ENCODE data around the gene FCER1G. TPM values are rescaled to one million over a fixed set of nuclear protein-coding genes. Genes with fewer than 3 reads are reported as not detected.

FCER1G gene
- total and polyA plus RNA-seq, 9 donors = 7.1 to 270 (median 28.9) TPM

DNA sequence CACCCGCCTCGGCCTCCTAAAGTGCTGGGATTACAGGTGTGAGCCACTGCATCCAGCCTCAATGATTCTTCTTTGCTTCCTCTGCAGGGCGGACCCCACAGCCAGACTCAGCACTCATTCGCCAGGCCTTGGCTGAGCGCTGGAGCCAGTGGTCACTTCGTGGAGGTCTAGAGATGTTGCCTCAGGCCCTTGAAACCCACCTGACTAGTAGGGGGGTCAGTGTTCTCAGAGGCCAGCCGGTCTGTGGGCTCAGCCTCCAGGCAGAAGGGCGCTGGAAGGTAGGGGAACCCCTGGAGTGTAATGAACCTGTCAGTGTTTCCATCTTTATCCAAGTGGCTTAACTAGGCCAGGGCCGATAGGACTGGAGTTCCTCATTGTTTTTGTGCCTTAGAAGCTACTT, 46.2 kb upstream of the FCER1G start:
- Histone ChIP-seq H3K9me3 (no peaks in the 10 kb centered on the region), H3K27ac (no peak overlapping the region), H3K4me3 (no peak overlapping the region), H3K27me3 (no peaks in the 10 kb centered on the region), H3K36me3 (no peaks in the 10 kb centered on the region), H3K4me1 (ENCODE audit: insufficient read depth) (peaks cover 4% of the 10 kb centered on the region)
- 89 to 91% (median 90%) methylated on average over 9 of the region's 9 CpGs for WGBS, 3 donors
- intact Hi-C loops (cut with DNase I) = no loop called here
- no peak for TF ChIP-seq EP300 (IDR thresholded peaks at IDR 0.05)
- TF ChIP-seq POLR2A (IDR thresholded peaks at IDR 0.05) = no peak
- TF ChIP-seq, protein P1, sequence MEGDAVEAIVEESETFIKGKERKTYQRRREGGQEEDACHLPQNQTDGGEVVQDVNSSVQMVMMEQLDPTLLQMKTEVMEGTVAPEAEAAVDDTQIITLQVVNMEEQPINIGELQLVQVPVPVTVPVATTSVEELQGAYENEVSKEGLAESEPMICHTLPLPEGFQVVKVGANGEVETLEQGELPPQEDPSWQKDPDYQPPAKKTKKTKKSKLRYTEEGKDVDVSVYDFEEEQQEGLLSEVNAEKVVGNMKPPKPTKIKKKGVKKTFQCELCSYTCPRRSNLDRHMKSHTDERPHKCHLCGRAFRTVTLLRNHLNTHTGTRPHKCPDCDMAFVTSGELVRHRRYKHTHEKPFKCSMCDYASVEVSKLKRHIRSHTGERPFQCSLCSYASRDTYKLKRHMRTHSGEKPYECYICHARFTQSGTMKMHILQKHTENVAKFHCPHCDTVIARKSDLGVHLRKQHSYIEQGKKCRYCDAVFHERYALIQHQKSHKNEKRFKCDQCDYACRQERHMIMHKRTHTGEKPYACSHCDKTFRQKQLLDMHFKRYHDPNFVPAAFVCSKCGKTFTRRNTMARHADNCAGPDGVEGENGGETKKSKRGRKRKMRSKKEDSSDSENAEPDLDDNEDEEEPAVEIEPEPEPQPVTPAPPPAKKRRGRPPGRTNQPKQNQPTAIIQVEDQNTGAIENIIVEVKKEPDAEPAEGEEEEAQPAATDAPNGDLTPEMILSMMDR (IDR thresholded peaks at IDR 0.05) = no peak
- no peak for DNase-seq

GRCh38 chr1:161171191-161171590, 43.9 kb upstream of the FCER1G start:
- intact Hi-C loops (cut with DNase I) = no loop called here
- H3K27ac ChIP-seq = no peak overlapping the region
- H3K36me3 ChIP-seq = no peaks in the 10 kb centered on the region
- no peaks in the 10 kb centered on the region for H3K27me3 ChIP-seq
- H3K4me3 ChIP-seq = no peak overlapping the region
- no peak for TF ChIP-seq EP300 (IDR thresholded peaks at IDR 0.05)
- H3K9me3 ChIP-seq = no peaks in the 10 kb centered on the region
- peaks cover 5% of the 10 kb centered on the region for H3K4me1 ChIP-seq (ENCODE audit: insufficient read depth)
- DNase-seq = peak in 1 of 5 donors; percentile 13
- WGBS, 3 donors = 50 to 53% (median 53%) methylated on average over 5 of the region's 5 CpGs

DNA sequence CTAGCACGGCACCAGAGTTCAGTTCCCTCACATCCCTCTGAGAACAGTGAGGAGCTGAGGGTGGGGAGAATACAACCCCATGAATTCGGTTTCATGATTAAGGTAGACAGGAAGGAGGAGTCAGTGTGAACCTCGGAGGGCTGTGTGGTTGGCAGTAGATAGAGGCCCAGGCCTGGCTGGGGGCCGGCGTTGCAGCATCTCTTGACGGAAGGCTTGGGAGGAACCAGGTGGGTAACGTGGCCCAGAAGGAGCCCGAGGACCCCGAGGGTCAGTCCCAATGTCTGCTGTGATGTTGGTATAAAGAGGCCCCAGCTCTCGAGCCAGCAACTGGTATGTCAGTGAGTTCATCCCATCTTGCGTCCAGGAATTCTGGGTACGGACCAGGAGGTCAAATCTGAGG, 43.4 kb upstream of the FCER1G start:
- intact Hi-C loops (cut with DNase I) = no loop called here
- Histone ChIP-seq H3K9me3 (no peaks in the 10 kb centered on the region), H3K36me3 (no peaks in the 10 kb centered on the region), H3K4me3 (no peak overlapping the region), H3K27ac (no peak overlapping the region), H3K27me3 (no peaks in the 10 kb centered on the region), H3K4me1 (ENCODE audit: insufficient read depth) (peaks cover 9% of the 10 kb centered on the region)
- TF ChIP-seq POLR2A (IDR thresholded peaks at IDR 0.05) (no peak), EP300 (IDR thresholded peaks at IDR 0.05) (no peak)
- TF ChIP-seq, protein P1 (IDR thresholded peaks at IDR 0.05) = no peak
- DNase-seq = peak in 1 of 5 donors; percentile 29
- 65 to 76% (median 75%) methylated on average over 12 of the region's 12 CpGs for WGBS, 3 donors

- no peak for TF ChIP-seq EP300 (IDR thresholded peaks at IDR 0.05)
- DNase-seq = peak in 1 of 5 donors; percentile 19
Measured at GRCh38 chr1:161172349-161172748, 42.7 kb upstream of the FCER1G start.

GRCh38 chr1:161172776-161173376, 42.2 kb upstream of the FCER1G start:
- intact Hi-C loops (cut with DNase I) = no loop called here
- DNase-seq = peak in 1 of 5 donors; percentile 53
- Histone ChIP-seq H3K4me1 (ENCODE audit: insufficient read depth) (peaks cover 6% of the 10 kb centered on the region), H3K4me3 (no peak overlapping the region), H3K9me3 (no peaks in the 10 kb centered on the region), H3K27ac (no peak overlapping the region), H3K36me3 (no peaks in the 10 kb centered on the region), H3K27me3 (no peaks in the 10 kb centered on the region)
- 19 to 33% (median 20%) methylated on average over 4 of the region's 4 CpGs for WGBS, 3 donors
- TF ChIP-seq, protein P1 (IDR thresholded peaks at IDR 0.05) = no peak
- TF ChIP-seq EP300 (IDR thresholded peaks at IDR 0.05) (no peak), POLR2A (IDR thresholded peaks at IDR 0.05) (no peak)

More at GRCh38 chr1:161172349-161172748, 42.7 kb upstream of the FCER1G start:
- Histone ChIP-seq H3K36me3 (no peaks in the 10 kb centered on the region), H3K9me3 (no peaks in the 10 kb centered on the region), H3K27ac (no peak overlapping the region), H3K4me1 (ENCODE audit: insufficient read depth) (peaks cover 9% of the 10 kb centered on the region), H3K4me3 (no peak overlapping the region), H3K27me3 (no peaks in the 10 kb centered on the region)
- intact Hi-C loops (cut with DNase I) = no loop called here
- 71 to 77% (median 73%) methylated on average over 1 of the region's 1 CpG for WGBS, 3 donors
